ENCODE data around the gene MAML1.
A peak's percentile ranks its signal among the peaks of the same experiment; 100 is the strongest.
"Not testable (repeated sequence)": the region's sequence is repeated elsewhere in the genome, so short reads cannot be mapped to it uniquely, and the experiment has no call there.

Gene MAML1

DNA sequence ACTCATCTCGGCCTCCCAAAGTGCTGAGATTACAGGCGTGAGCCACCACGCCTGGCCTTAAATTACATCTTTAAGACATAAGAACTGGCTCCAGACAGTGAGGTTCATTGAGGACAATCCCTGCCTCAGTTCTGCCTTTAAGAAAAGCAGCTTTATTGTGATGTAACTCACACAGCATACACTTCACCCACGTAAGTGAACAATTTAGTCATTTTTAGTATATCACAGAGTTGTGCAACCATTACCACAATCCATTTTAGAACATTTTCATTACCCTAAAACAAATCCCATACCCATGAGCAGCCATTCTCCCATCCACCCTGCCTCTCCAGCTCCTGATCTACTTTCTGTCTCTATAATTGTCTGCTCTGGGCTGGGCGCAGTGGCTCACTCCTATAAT, 37.2 kb downstream of the MAML1 start:
- no peak for DNase-seq

DNA sequence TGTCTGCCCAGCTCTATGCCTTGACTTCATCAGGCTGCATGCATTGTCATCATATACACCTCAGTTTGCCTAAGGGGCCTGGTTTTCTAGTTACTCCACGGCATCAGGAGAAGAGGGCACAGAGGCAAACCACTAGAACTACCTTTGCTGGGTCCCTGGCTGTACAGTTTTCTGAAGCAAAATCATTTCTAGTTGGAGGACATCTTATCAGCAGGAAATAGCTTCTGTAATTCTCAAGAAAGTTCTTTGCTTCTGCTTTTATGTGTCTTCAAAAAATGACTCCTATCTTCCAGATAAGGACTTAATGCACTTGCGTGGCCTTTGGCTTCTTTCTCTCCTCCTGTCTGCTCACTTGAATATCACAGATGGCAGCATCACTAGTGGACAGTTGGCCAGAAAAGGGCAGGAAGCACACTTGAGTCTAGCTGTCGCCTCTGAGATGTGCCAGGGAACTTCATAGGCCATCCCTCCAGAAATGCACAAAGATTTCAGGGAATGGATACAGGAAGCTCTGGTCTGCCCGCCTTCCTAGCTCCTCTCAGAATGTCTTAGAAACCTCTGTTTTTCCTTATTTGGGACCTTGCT, 38.8 kb downstream of the MAML1 start:
- no peak for DNase-seq

GRCh38 chr5:179772351-179772750, 39.7 kb downstream of the MAML1 start:
- no peak for DNase-seq

DNA sequence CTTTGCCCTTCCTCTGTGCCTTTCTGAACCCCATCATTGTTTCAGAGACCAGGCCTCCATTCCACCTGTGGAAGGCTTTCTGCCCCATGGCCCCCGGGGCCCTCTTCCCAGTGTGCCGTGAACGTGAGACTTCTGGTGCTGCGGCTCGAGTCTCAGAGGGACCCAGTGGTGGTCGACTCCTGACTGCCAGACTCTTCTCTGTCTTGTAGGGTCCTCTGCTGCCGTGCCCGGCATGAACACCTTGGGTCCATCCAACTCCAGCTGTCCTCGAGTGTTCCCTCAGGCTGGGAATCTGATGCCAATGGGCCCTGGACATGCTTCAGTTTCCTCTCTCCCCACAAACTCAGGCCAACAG, 41.0 kb downstream of the MAML1 start:
- no peak for DNase-seq

DNA sequence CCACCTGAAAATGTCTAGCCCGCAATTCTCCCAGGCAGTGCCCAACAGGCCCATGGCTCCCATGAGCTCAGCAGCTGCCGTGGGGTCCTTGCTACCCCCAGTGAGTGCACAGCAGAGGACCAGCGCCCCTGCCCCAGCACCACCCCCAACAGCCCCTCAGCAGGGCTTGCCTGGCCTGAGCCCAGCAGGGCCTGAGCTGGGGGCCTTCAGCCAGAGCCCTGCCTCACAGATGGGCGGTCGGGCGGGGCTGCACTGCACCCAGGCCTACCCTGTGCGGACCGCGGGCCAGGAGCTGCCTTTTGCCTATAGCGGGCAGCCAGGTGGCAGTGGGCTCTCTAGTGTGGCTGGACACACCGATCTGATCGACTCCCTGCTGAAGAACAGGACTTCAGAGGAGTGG, 41.8 kb downstream of the MAML1 start:
- DNase-seq = no peak

DNA sequence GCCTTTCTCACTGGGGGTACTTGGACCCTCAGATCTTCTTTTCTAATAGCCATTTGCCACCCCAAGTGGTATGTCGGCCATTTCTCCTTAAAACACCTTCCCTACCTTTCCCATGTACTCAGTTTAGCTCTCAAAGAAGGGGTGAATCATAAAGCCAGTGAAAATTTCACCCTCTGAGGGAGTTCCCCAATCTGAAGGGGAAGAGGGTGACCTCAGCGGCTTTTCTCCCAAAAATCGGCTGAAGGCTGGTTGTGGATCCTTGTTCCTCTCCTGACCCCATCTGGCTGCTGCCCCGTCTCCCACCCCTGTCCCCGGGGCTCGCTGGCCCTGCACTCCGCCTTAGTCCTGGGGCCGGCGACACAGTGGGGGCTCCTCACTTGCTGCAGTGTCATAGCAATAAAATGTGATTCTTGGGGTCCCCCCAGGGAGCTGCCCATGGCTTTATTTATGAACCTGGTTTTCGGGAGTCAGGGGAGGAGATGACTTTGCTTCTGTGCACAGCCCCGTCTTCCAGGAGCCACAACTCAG, 43.9 kb downstream of the MAML1 start:
- DNase-seq = no peak

DNA sequence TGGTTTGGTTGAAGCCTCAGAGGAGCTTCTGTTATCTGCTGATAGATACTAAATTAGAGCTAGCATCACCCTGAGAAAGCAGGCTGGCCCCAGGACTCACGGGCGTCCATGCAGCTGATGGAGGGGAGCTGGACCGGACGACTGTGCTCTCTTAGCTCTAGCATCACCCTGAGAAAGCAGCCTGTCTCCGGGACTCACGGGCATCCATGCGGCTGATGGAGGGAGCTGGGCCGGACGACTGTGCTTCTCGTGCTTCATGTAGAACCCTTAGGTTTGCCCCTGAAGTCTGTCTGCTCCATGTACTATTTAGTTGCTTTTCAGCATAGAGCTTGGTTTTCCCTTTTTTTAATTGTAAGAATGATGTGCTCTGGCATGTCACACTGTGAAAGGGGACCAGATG, 44.8 kb downstream of the MAML1 start:
- DNase-seq = no peak

- no peak for DNase-seq
Observed at GRCh38 chr5:179777909-179778308, 45.3 kb downstream of the MAML1 start.

DNA sequence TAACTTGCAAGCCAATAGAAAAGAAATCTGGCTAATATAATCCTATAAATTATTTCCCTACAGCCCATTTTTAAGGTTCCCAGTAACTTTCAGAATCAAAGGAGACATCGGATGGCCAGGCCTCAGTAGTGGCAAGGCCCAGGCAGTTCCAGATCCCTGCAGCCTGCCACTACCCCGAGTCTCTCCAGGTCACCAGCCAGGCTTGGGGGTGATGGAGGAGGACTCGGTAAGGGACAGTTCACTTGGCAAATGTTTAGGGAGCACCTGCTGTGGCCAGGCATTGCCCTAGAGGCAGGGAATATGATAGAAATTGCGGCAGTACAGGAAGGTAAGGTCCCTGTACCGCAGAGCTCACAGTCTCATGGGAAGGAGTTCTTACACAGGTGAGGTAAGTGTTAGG, 46.0 kb downstream of the MAML1 start:
- no peak for DNase-seq

- no peak for DNase-seq
Observed at GRCh38 chr5:179779826-179780225, 47.2 kb downstream of the MAML1 start.

- DNase-seq = no peak
Observed at GRCh38 chr5:179780362-179780761, 47.7 kb downstream of the MAML1 start.

- no peak for DNase-seq
Observed at GRCh38 chr5:179781846-179782245, 49.2 kb downstream of the MAML1 start.

DNA sequence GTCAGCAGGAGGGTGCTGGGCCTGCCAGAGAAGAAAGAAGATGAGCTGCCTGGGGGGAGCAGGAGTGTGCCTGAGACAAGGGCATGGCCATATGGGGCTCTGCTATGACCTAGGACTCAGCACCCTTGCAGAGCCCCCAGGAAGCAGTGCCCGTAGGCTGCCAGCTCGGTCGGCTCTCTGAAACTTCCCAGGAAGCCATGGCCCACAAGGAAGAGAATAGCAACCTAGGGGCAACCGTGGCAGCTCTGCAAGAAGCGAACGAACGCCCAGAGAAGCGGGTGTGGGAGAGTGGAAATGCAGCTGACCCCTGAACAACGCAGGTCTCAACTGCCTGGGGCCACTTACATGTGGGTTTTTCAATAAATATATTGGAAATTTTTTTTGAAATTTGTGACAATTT, 50.5 kb downstream of the MAML1 start:
- DNase-seq = no peak

DNA sequence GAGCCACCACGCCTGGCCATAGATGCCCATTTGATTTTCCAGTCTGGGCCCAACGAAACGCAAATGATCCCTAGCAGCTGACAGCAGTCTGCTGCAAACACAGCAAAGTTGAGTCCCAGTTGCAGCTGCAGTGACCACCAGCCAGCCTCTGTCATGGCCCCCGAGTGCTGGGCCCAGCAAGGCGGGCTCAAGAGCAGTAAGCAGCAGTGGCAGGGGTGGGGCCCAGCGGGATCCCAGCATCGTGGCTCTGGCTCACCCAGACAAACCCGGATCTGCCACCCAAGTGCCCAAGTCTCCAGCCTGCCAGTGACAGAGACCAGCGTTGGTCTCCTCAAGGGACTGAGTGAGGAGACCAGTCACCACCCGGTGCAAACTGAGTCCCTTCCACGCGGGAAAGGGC, 54.2 kb downstream of the MAML1 start:
- DNase-seq = no peak

DNA sequence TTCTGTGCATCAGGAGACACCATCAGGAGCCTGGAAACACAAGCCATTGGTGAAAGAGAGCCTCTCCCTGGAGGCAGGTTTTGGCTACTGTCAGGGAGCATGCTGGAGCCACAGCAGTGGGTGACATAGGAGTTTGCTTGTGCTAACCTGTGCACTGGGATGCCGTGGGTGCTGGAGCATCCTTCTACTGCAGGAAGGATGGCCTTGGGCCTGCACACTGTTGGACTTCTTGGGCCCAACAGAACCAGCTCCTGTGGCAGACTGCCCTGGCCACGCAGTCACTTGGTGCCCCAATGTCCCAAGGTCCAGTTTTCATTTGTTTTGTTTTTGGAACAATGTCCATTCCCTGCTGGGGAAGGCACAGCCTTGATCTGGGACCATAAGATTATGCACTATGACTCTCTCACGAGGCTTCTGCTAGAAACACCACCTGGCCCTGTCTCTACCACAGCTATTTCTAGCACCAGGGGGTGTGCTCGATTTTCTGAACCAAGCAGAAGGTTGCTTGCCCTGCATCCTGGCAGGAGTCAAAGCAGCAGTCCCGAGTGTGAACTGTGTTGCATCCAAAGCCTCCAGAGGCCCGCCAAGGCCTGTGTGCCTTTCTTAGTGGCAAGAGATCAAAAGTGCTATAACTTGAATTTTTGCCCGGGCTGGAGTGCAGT, 55.7 kb downstream of the MAML1 start:
- no peak for DNase-seq

- DNase-seq = not testable (repeated sequence)
Observed at GRCh38 chr5:179789278-179789677, 56.7 kb downstream of the MAML1 start.

DNA sequence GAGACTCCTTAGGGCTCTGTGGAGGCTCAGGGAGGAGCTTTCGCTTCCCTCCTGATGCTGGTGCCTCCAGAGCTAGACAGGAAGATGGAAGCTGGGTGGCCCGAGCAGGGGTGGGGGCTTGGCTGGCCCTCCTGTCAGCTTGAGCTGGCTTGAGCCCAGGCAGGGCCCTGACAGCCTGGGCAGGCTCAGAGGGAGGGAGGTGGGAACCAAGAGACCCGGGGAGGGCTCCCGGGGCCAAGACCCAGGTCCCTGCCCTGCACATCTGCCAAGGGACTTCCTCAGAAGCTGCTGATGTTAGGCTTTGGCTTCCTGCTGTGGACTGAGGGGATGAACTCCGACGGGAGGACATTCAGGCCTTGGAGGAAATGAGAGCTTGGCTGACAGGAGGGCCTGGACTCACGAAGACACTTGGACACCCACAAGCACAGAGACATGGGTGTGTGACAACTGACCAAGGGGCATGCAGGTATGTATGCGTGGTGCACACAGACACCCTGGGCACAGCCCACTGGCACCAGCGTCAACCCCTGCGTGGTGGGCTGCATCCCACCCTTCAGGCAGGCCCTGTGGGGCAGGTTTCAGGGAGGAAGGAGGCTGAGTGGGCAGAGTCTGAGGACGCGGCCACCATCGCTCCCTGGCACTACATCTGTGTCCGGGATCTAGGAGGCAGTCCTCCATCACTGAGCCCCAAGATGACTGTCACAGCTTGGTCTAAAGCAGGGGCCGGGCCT, 59.4 kb downstream of the MAML1 start:
- DNase-seq = no peak

- DNase-seq = no peak
Observed at GRCh38 chr5:179792612-179793467, 60.2 kb downstream of the MAML1 start.

DNA sequence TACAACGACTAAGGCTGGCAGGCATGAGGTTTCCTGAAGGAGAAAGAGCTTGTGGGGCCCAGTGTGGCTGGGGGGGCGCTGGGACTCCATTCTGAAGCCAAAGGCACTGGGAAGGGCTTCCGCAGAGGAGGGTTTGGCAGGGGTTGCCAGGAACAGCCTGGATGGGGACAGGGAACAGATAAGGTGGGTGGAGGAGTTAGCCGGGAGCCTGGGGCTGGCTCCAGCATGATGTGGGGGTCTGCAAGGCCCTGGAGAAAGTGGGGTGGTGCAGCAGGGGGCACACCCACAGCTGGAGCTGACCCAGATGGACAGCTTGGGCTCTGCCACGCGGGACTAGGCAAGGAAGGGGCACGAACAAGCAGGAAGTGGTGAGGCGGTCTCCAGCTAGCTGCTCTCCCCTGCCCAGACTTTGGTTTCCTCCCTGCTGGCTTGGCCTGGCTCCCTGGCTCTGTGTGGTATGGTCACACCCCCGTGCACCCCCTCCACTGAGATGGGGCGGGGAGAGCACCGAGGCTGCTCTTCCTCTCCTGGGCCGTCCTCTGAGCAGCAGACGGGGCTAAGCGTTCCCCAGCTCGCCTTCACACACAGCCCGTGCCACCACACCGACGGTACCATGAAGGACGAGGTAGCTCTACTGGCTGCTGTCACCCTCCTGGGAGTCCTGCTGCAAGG, 61.0 kb downstream of the MAML1 start, which contains the start of gene LTC4S:
LTC4S (plus strand) TSS at position 519 of the 672 bp plus-strand sequence; CDS start at position 614, 95 bp downstream.
- peak; percentile 35 for DNase-seq

DNA sequence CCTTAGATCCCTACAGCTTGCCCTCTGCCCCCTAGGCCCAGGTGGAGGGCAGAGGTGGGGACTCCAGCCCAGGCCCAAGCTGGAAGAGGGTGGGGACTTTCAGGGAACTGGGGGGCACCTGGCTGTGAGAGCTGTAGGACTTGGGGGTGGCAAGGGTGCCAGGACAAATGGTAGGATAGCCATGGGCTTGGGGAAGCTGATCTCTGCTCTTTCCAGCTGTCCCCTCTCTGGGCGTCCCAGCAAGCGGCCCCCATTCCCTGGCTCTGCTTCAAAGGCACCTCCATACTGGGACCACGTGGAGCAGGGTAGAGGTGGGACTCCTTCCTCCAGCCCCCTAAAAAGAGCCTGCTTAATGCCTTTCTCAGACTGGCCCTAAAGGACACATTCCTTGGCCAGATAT, 61.5 kb downstream of the MAML1 start:
- no peak for DNase-seq

DNA sequence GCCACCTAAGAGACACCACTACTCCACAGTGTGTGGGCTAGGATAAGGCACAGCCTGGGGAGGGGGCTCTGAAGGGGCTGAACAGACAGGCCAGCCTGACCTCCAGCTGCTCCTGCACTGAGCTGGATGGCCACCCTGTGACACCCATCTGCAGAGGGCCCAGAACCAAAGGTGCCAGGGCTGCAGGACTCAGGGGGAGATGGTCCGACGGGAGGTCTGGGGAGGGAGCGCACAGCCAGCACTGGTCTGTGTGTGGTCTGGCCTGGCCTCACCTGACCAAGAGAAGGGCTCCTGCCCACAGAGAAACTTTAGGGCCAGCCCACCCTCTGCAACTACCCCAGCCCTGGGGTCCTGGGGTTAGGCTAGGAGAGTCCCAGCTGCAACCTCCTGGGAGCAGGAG, 62.0 kb downstream of the MAML1 start:
- DNase-seq = no peak

DNA sequence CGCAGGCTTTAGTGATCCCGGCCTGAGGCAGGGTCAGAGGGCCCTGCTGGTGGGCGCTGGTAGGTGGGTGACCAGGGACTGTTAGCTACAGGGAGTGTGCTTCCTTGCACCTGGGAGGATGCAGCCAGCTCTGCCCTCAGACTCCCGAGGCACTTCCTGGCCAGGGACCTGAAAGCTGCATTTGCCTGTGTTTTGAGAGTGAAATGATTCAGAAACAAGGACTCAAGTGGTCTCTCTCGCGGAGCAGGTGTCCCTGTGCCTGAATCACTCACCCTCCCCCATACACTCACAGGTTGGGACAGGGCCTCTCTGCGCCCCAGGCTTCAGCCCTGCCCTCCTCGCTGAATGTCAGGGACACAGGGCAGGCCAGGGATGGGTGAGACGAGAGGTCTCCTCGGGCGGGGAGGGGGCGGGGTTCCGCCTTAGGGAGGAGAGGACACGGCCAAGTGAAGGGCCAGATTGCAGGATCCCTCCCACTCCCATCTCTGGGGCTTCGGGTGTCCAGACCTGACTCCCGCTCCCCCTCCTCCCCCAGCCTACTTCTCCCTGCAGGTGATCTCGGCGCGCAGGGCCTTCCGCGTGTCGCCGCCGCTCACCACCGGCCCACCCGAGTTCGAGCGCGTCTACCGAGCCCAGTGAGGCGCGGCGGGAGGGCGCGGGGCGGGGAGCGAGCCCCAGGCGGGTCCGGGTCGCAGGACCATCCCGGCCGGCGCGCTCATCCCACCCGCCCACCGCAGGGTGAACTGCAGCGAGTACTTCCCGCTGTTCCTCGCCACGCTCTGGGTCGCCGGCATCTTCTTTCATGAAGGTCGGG, 62.6 kb downstream of the MAML1 start:
- DNase-seq = no peak
